GM18526 (cell line): ENCODE results near the gene CPNE4.

Experiments
- POLR2A ChIP-seq: IDR thresholded peaks from 3 replicates; pipeline ENCODE4 v1.6.1; 2011; ENCODE audit not compliant: insufficient read length; ENCODE audit errors: extremely low read depth

The CPNE4 gene

DNA sequence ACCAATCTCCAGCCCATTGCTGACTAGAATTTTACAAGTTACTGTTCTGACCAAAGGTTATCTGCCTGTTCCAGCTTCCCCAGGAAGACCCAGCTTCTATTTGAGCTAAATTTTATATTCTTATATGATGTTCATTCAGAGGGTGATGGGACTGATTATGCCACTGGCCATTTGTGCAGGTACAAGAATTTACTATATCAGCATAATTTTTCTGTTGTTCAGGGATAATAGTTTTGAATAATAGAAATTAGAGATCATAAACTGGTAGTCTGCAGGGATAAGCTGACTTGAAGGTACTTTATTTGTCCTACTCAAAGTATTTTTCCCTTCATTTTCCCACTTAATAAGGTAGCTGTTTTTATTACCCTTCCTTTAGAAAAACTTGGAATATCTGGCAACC, 309.4 kb downstream of the CPNE4 start:
- no peak for TF ChIP-seq POLR2A

- no peak for TF ChIP-seq POLR2A
Measured at GRCh38 chr3:131723343-131723742, 311.5 kb downstream of the CPNE4 start.

- TF ChIP-seq POLR2A = no peak
Measured at GRCh38 chr3:131717493-131717892, 317.3 kb downstream of the CPNE4 start.

DNA sequence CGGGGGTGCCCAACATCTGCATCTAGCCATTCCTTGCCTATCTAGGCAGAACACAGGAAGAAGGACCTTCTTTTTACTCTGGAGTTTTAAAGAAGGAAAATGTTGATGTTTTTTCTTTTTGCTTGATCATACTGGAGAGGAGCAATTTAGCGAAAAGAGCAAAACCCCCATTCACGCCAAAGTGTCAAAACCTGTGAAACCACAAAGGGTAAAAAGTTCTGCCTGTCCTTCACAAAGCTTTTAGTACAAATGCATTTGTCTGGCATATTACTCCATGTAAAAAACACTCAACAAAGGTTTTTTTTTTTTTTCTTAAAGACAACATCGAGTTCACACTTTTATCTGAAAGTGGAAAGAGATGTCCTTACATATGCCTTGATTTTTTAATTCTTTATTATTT, 317.9 kb downstream of the CPNE4 start:
- no peak for TF ChIP-seq POLR2A

GRCh38 chr3:131716007-131716406, 318.8 kb downstream of the CPNE4 start:
- TF ChIP-seq POLR2A = no peak

- TF ChIP-seq POLR2A = no peak
Measured at GRCh38 chr3:131714585-131715220, 320.1 kb downstream of the CPNE4 start.

- no peak for TF ChIP-seq POLR2A
Measured at GRCh38 chr3:131713416-131714123, 321.2 kb downstream of the CPNE4 start.

GRCh38 chr3:131712662-131713061, 322.2 kb downstream of the CPNE4 start:
- no peak for TF ChIP-seq POLR2A

DNA sequence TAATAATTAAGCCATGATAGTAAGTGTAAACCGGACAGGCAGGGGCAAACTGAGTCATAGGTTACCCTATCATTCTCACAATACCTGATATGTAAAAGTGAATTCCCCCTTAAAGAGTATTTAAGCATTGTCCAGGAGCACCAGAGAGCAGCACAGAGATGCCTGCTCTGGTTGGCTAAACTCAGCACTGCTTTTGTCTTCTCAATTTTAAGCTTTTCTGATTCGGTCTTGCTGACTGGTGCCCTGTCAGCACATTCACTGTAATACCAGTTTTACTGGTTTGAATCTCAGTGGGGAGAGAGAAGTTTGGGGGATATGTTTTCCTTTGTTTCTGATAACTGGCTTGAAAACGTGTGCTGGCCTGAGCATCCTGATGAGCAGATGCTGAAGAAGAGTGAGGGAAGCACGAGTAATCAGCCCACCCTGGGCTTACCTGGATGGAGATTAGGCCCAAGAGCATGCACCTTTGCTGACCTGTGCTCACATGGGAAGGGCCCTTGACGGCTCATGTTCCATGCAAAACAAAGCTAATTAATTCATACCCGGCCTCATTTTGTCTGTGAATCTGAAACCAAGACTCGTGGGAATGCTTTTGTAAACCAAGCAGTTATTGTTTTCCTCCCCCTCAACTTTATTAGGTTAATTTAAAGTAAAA, 323.6 kb downstream of the CPNE4 start:
- no peak for TF ChIP-seq POLR2A

DNA sequence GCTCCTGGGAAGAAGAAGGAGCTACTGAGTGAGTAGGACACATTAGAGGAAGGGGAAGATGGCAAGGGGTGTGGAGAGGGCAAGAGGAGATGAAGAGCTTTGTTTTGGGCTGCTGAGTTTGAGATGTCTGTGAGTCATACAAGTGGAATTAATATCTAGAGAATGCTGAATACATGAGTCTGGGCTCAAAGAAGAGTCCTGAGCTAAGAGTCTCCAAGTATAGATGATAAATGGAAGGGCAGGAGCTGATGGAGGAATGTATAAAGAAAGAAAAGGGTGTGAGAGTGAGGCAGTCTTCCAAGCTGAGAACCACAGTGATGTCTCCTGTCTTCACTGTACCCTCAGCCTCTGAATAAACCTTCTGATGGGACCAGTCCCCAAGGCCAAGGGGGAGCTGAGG, 326.6 kb downstream of the CPNE4 start:
- no peak for TF ChIP-seq POLR2A

DNA sequence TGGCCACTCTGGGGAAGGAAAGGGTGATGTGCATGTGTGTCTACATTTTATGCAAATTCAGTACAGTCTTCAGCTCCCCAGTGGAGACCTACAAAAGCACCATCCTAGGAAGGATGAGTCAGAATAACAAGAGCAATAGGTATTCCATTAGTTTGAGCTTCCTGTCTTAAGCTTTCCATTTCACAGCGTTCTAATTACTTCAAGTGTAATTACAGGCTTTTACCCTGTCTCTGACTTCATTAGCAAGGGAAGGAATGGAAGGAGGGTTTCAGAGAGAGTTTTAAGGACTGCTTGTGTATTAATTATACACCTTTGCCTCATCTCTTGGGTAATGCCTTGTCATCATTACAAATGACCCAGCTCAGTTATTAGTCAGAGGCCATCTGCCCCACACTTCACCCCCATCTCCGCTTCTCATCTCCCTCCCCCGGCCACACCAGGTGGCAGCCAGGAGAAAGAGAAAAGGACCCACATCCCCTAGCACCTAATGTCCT, 329.2 kb downstream of the CPNE4 start:
- no peak for TF ChIP-seq POLR2A

- TF ChIP-seq POLR2A = no peak
Measured at GRCh38 chr3:131705099-131705498, 329.7 kb downstream of the CPNE4 start.

- TF ChIP-seq POLR2A = no peak
Measured at GRCh38 chr3:131704098-131704497, 330.7 kb downstream of the CPNE4 start.

GRCh38 chr3:131702146-131702545, 332.7 kb downstream of the CPNE4 start:
- no peak for TF ChIP-seq POLR2A

GRCh38 chr3:131701153-131701770, 333.6 kb downstream of the CPNE4 start:
- no peak for TF ChIP-seq POLR2A

DNA sequence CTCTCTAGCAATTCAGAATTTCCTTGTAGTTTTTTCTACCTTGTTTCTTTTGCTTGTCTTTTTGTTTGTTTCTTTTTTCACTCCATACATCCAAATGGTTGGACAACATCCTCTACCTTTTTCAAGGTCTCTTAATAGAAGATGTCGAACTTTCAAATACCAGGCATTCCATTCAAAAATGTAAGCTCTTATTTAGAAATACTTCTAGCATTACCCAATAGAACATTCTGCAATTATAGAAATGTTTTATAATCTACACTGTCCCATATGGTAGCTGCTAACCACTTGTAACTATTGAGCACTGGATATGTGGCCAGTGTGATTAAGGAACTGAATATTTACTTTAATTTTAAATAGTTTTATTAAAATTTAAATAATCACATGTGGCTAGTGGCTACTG, 335.8 kb downstream of the CPNE4 start:
- no peak for TF ChIP-seq POLR2A
